Neural cell (in vitro differentiated cells): ENCODE data around the gene MACO1. TPM values are rescaled to one million over a fixed set of nuclear protein-coding genes. Genes with fewer than 3 reads are reported as not detected.

ENCODE experiments used
- H2AFZ ChIP-seq: fragments of 200-600, 300-800 bp; sonication (generic), shearing (Covaris generic); 2 replicates; pipeline ENCODE4 v1.6.0; 2014; ENCODE audit warnings: low read depth, mild to moderate bottlenecking, antibody characterized with exemption, low read length, moderate library complexity
- H3F3A ChIP-seq: fragments of 200-600 bp; shearing (Covaris generic); 2 replicates; pipeline ENCODE4 v1.6.1; 2016; ENCODE audit warnings: mild to moderate bottlenecking, moderate library complexity, mixed read lengths, antibody characterized with exemption, low read length; ENCODE audit not compliant: insufficient read depth, poor library complexity, severe bottlenecking
- H3K27ac ChIP-seq: fragments of 200-600, 300-800 bp; sonication (generic), shearing (Covaris generic); 2 replicates; pipeline ENCODE4 v1.5.1; 2014; ENCODE audit warnings: mild to moderate bottlenecking, low read length, moderate library complexity
- H3K27me3 ChIP-seq: fragments of 300-800, 200-600 bp; sonication (generic), shearing (Covaris generic); 2 replicates; pipeline ENCODE4 v1.6.0; 2014; ENCODE audit warnings: mild to moderate bottlenecking, low read depth, low read length, moderate library complexity; ENCODE audit not compliant: insufficient read depth
- H3K36me3 ChIP-seq: fragments of 300-800, 200-600 bp; sonication (generic), shearing (Covaris generic); 2 replicates; pipeline ENCODE4 v1.5.1; 2014; ENCODE audit warnings: mild to moderate bottlenecking, antibody characterized with exemption, low read length, moderate library complexity; ENCODE audit not compliant: insufficient read depth
- H3K4me2 ChIP-seq: fragments of 300-800, 200-600 bp; sonication (generic), shearing (Covaris generic); 2 replicates; pipeline ENCODE4 v1.6.0; 2014; ENCODE audit warnings: mild to moderate bottlenecking, low read length
- H3K4me3 ChIP-seq: fragments of 300-800, 200-600 bp; sonication (generic), shearing (Covaris generic); 2 replicates; pipeline ENCODE4 v1.5.1; 2014; ENCODE audit warnings: mild to moderate bottlenecking, low read length, moderate library complexity
- H3K79me2 ChIP-seq: fragments of 200-600 bp; shearing (Covaris generic); replicated peaks from 2 replicates; pipeline ENCODE4 v1.6.0; 2014; ENCODE audit warnings: mild to moderate bottlenecking, low read length, moderate library complexity; ENCODE audit not compliant: insufficient read depth
- H3K9ac ChIP-seq: fragments of 300-800, 200-600 bp; sonication (generic), shearing (Covaris generic); 2 replicates; pipeline ENCODE4 v1.6.1; 2016; ENCODE audit warnings: mild to moderate bottlenecking, low read length, mixed read lengths
- H3K9me2 ChIP-seq: fragments of 200-600 bp; shearing (Covaris generic); 2 replicates; pipeline ENCODE4 v1.6.1; 2016; ENCODE audit warnings: mild to moderate bottlenecking, low read length, mixed read lengths; ENCODE audit not compliant: insufficient read depth
- H3K9me3 ChIP-seq: fragments of 200-600, 300-800 bp; sonication (generic), shearing (Covaris generic); 2 replicates; pipeline ENCODE4 v1.6.1; 2016; ENCODE audit warnings: mild to moderate bottlenecking, mixed run types, low read length, moderate library complexity, mixed read lengths
- H4K20me1 ChIP-seq: fragments of 200-600 bp; shearing (Covaris generic); 2 replicates; pipeline ENCODE4 v1.6.1; 2016; ENCODE audit warnings: mild to moderate bottlenecking, mixed run types; ENCODE audit not compliant: insufficient read depth
- EP300 ChIP-seq: fragments of 450-650 bp; conservative IDR thresholded peaks from 2 replicates; pipeline ENCODE4 v1.6.1; 2014; ENCODE audit warnings: antibody characterized with exemption, mild to moderate bottlenecking, moderate library complexity; ENCODE audit not compliant: poor library complexity, severe bottlenecking
- EZH2 ChIP-seq: fragments of 200-600, 300-800 bp; shearing (Covaris generic), sonication (generic); IDR thresholded peaks from 2 replicates; pipeline ENCODE4 v1.6.1; 2014; ENCODE audit warnings: antibody characterized with exemption, low read length, borderline replicate concordance, mild to moderate bottlenecking; ENCODE audit not compliant: insufficient read depth, poor library complexity, severe bottlenecking
- POLR2AphosphoS5 ChIP-seq: IDR thresholded peaks from 2 replicates; pipeline ENCODE4 v1.6.1; 2012
- RAD21 ChIP-seq: fragments of 450-650 bp; conservative IDR thresholded peaks from 2 replicates; pipeline ENCODE4 v1.6.1; 2014; ENCODE audit warnings: antibody characterized with exemption, mild to moderate bottlenecking, moderate library complexity
- SMC3 ChIP-seq: fragments of 450-650 bp; conservative IDR thresholded peaks from 2 replicates; pipeline ENCODE4 v1.6.1; 2014; ENCODE audit warnings: antibody characterized with exemption, mild to moderate bottlenecking, moderate library complexity; ENCODE audit not compliant: poor library complexity
- TAF1 ChIP-seq: IDR thresholded peaks from 2 replicates; pipeline ENCODE4 v1.6.1; 2012; ENCODE audit warnings: low read depth
- polyA plus RNA-seq: library from polyadenylated mRNA; depleted of rRNA; stranded (reverse); fragments of >200 nt; gene quantifications from 2 replicates; pipeline ENCODE4 v1.2.3, GENCODE V29; 2014
- TF ChIP-seq, protein P1 (sequence below): fragments of 450-650 bp; IDR thresholded peaks from 2 replicates; pipeline ENCODE4 v1.5.1; 2014; ENCODE audit warnings: antibody characterized with exemption, mild to moderate bottlenecking, moderate library complexity; ENCODE audit not compliant: poor library complexity, severe bottlenecking
- TF ChIP-seq, protein P2 (sequence below): IDR thresholded peaks from 2 replicates; pipeline ENCODE4 v1.6.1; 2012; ENCODE audit warnings: borderline replicate concordance

MACO1 gene
- polyA plus RNA-seq, 1 donor from 2014 or later = 56.6 TPM

DNA sequence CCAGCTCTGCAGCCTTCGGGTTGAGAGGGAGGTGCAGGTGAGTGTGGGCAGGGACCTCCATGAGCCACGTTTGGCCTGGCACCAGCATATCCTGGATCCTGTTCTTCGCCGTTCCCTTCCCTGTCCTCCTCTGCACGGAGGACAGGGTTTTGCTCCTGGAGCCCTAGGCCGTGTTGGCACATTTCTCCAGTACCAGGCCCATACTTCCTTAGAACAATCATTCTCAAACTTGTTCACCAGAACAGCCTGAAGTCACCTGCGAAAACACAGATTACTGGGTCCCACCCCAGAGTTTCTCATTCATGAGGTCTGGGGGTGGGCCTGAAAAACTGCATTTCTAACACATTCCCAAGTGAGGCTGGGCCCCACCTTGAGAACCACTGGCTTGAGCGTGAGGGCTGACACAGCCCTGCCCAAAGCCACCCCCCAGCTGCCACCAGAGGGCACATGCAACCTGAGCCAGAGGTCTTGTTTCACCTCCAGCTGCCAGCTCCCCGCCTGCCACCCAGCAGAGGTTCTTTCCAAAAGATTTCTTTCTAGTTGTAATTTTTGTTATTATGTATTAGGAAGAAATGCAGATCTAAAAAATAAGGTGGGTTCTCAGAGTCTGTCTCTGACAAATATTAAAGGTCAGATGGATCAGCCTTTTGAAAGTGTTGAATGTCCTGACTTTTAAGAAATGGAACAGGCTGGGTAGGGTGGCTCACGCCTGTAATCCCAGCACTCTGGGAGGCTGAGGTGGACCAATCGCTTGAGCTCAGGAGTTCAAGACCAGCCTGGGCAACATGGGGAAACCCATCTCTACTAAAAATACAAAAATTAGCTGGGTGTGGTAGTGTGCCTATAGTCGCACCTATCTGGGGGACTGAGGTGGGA, 73.1 kb downstream of the MACO1 start:
- no peaks in the 10 kb centered on the region for H4K20me1 ChIP-seq
- H2AFZ ChIP-seq = no peak overlapping the region
- H3K27ac ChIP-seq = no peak overlapping the region
- no peaks in the 10 kb centered on the region for H3F3A ChIP-seq
- no peaks in the 10 kb centered on the region for H3K9me2 ChIP-seq
- no peaks in the 10 kb centered on the region for H3K79me2 ChIP-seq
- H3K4me3 ChIP-seq = no peak overlapping the region
- H3K9me3 ChIP-seq = no peaks in the 10 kb centered on the region
- TF ChIP-seq, protein P1, sequence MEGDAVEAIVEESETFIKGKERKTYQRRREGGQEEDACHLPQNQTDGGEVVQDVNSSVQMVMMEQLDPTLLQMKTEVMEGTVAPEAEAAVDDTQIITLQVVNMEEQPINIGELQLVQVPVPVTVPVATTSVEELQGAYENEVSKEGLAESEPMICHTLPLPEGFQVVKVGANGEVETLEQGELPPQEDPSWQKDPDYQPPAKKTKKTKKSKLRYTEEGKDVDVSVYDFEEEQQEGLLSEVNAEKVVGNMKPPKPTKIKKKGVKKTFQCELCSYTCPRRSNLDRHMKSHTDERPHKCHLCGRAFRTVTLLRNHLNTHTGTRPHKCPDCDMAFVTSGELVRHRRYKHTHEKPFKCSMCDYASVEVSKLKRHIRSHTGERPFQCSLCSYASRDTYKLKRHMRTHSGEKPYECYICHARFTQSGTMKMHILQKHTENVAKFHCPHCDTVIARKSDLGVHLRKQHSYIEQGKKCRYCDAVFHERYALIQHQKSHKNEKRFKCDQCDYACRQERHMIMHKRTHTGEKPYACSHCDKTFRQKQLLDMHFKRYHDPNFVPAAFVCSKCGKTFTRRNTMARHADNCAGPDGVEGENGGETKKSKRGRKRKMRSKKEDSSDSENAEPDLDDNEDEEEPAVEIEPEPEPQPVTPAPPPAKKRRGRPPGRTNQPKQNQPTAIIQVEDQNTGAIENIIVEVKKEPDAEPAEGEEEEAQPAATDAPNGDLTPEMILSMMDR = peak; percentile 23
- no peak for TF ChIP-seq EP300
- H3K4me2 ChIP-seq = no peak overlapping the region
- peaks cover 8% of the 10 kb centered on the region for H3K36me3 ChIP-seq
- H3K9ac ChIP-seq = no peak overlapping the region
- no peaks in the 10 kb centered on the region for H3K27me3 ChIP-seq

DNA sequence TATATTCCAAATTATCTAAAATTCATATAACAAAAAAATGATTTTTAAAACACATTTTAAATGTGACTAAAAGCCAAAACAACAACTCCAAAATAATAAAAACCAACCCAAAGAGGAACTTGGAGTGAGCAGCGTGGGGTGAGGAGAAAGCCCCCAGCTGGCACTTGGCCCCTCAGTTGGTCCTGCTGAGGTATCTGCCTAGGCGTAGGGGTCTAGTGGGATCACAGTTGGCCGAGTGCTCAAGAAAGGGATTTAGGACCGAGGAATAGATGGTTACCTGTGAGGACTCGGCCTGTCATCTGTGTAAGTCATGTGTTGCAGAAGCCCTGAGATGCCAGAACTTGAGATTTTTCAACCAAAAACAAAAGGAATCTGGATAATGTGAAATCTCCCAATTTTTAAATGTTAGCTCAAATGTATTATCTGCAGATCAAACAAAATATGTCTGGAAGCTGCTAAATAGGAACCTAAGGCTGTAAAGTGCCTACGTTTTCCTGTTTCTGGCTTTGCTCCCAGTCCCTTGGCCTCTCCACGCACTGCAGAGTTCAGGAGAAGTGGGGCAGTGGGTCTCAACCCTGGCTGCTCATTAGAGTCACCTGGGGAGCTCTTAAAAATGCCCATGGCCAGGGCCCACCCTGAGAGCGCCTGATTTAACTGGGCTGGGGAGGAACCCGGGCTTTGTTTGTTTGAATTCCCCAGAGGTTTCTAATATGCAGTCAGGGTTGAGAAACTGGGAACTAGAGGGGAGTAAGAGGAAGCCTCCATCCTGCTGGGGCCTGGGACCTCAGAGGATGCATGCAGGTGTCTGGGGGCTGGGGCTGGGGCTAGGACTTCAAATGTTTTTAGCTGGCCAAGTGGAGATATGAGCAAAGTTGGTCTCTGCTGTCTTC, 74.3 kb downstream of the MACO1 start:
- Histone ChIP-seq H3F3A (no peaks in the 10 kb centered on the region), H3K79me2 (no peaks in the 10 kb centered on the region), H3K36me3 (peaks cover 8% of the 10 kb centered on the region), H3K27ac (no peak overlapping the region), H3K4me2 (no peak overlapping the region), H3K9ac (no peak overlapping the region), H3K9me3 (no peaks in the 10 kb centered on the region), H3K4me3 (no peak overlapping the region), H3K9me2 (no peaks in the 10 kb centered on the region), H2AFZ (no peak overlapping the region), H4K20me1 (no peaks in the 10 kb centered on the region), H3K27me3 (no peaks in the 10 kb centered on the region)
- TF ChIP-seq TAF1 = no peak
- no peak for TF ChIP-seq POLR2AphosphoS5
- TF ChIP-seq, protein P2, sequence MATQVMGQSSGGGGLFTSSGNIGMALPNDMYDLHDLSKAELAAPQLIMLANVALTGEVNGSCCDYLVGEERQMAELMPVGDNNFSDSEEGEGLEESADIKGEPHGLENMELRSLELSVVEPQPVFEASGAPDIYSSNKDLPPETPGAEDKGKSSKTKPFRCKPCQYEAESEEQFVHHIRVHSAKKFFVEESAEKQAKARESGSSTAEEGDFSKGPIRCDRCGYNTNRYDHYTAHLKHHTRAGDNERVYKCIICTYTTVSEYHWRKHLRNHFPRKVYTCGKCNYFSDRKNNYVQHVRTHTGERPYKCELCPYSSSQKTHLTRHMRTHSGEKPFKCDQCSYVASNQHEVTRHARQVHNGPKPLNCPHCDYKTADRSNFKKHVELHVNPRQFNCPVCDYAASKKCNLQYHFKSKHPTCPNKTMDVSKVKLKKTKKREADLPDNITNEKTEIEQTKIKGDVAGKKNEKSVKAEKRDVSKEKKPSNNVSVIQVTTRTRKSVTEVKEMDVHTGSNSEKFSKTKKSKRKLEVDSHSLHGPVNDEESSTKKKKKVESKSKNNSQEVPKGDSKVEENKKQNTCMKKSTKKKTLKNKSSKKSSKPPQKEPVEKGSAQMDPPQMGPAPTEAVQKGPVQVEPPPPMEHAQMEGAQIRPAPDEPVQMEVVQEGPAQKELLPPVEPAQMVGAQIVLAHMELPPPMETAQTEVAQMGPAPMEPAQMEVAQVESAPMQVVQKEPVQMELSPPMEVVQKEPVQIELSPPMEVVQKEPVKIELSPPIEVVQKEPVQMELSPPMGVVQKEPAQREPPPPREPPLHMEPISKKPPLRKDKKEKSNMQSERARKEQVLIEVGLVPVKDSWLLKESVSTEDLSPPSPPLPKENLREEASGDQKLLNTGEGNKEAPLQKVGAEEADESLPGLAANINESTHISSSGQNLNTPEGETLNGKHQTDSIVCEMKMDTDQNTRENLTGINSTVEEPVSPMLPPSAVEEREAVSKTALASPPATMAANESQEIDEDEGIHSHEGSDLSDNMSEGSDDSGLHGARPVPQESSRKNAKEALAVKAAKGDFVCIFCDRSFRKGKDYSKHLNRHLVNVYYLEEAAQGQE = no peak
- TF ChIP-seq EP300 = no peak
- TF ChIP-seq SMC3 = no peak
- TF ChIP-seq, protein P1 = no peak
- no peak for TF ChIP-seq RAD21
- TF ChIP-seq EZH2 = no peak
